WTC11 (cell line): ENCODE results near the gene CLTCL1.

ENCODE experiments used
- CBFB ChIP-seq: sonication (generic); formaldehyde crosslinking; IDR thresholded peaks from 2 replicates; pipeline ENCODE4 v1.8.1; 2022; ENCODE audit warnings: mild to moderate bottlenecking, low read depth, missing genetic modification reagents
- CREM ChIP-seq: sonication (generic); formaldehyde crosslinking; IDR thresholded peaks from 2 replicates; pipeline ENCODE4 v1.8.1; 2022; ENCODE audit warnings: mild to moderate bottlenecking, missing genetic modification reagents, moderate library complexity
- CTCF ChIP-seq: fragments of 200-600 bp; IDR thresholded peaks from 2 replicates; pipeline ENCODE4 v1.8.0; 2022; ENCODE audit warnings: antibody characterized with exemption
- ESRRA ChIP-seq: sonication (generic); formaldehyde crosslinking; IDR thresholded peaks from 2 replicates; pipeline ENCODE4 v1.8.1; 2022; ENCODE audit warnings: mild to moderate bottlenecking, missing genetic modification reagents, borderline replicate concordance
- MAX ChIP-seq: sonication (generic); formaldehyde crosslinking; IDR thresholded peaks from 2 replicates; pipeline ENCODE4 v1.8.0; 2022; ENCODE audit warnings: mild to moderate bottlenecking, missing genetic modification reagents
- ZNF232 ChIP-seq: sonication (generic); formaldehyde crosslinking; IDR thresholded peaks from 2 replicates; pipeline ENCODE4 v1.8.0; 2022; ENCODE audit warnings: mild to moderate bottlenecking, missing genetic modification reagents
- ZSCAN18 ChIP-seq: fragments of 250-450 bp; sonication (Bioruptor Pico); IDR thresholded peaks from 2 replicates; pipeline ENCODE4 v2.1.2; 2022; ENCODE audit warnings: mild to moderate bottlenecking, moderate library complexity

GRCh38 chr22:19130959-19131684, 160.4 kb downstream of the CLTCL1 start, which contains the start of gene TSSK2:
- TF ChIP-seq ESRRA (CRISPR knock-in tag): no peak
- TF ChIP-seq CBFB (CRISPR knock-in tag): no peak
- no peak for TF ChIP-seq CREM (CRISPR knock-in tag)
- TF ChIP-seq ZSCAN18 (CRISPR knock-in tag): no peak
- TF ChIP-seq CTCF: no peak
- TF ChIP-seq MAX (CRISPR knock-in tag): no peak
- TF ChIP-seq ZNF232 (CRISPR knock-in tag): no peak
